Measurements from ENCODE around the gene ADO. TPM values are rescaled to one million over a fixed set of nuclear protein-coding genes. Genes with fewer than 3 reads are reported as not detected.

ADO gene
- total and polyA plus RNA-seq, 2 of the 13 experiments (the other 11 are each of a cell fraction or from before 2014, with no cell fraction given) = 8.9 to 15.9 TPM

GRCh38 chr10:62853710-62854109 is 49.2 kb downstream of the ADO start:
- Histone ChIP-seq H3K27me3 (ENCODE audit: control insufficient read depth in 1 of 2, insufficient read depth in 2 of 2, low read length in 2 of 2) (no peaks in the 10 kb centered on the region; a peak in 1 of 5 replicates), H3K79me2 (ENCODE audit: insufficient read depth, low read length) (no peaks in the 10 kb centered on the region), H3K4me3 (replicated peaks in 1 of 3; ENCODE audit: insufficient read depth in 1 of 3, low read depth in 2 of 3, low read length in 3 of 3) (no peak overlapping the region), H3K9me3 (ENCODE audit: low read length) (no peaks in the 10 kb centered on the region), H3K36me3 (replicated peaks in 1 of 2; ENCODE audit: control insufficient read depth in 1 of 2, insufficient read depth in 2 of 2, low read length in 2 of 2) (no peaks in the 10 kb centered on the region), H3K9ac (ENCODE audit: insufficient read depth, low read depth, low read length) (no peak overlapping the region), H4K20me1 (ENCODE audit: insufficient read depth, low read length) (no peaks in the 10 kb centered on the region), H3K4me1 (ENCODE audit: insufficient read depth, low read length) (no peaks in the 10 kb centered on the region), H2AFZ (ENCODE audit: low read length) (no peak overlapping the region), H3K27ac (ENCODE audit: extremely low read length, insufficient read depth, low read length) (no peak overlapping the region), H3K4me2 (ENCODE audit: low read depth, low read length) (no peak overlapping the region)
- no peak for FAIRE-seq
- ATAC-seq = no peak
- CTCF ChIA-PET (ENCODE audit: low intra/inter-chr PET ratio, low total read pairs) = no interaction called here
- WGBS (ENCODE audit: low lambda C conversion rate) = 23% methylated on average over 5 of the region's 5 CpGs
- BruUV-seq (replicated peaks) = no TSS peak
- TF ChIP-seq SMAD9 (CRISPR knock-in tag; IDR thresholded peaks at IDR 0.05) (no peak), IRF1 (CRISPR knock-in tag; IDR thresholded peaks at IDR 0.05; ENCODE audit: low read depth) (no peak), ZNF24 (IDR thresholded peaks at IDR 0.05) (no peak), SOX5 (CRISPR knock-in tag; IDR thresholded peaks at IDR 0.05; ENCODE audit: borderline replicate concordance) (no peak), NCOR1 (IDR thresholded peaks at IDR 0.05; ENCODE audit: borderline replicate concordance, low read length) (no peak), ZFP62 (CRISPR knock-in tag; IDR thresholded peaks at IDR 0.05) (no peak), ZC3H4 (CRISPR knock-in tag; IDR thresholded peaks at IDR 0.05; ENCODE audit: borderline replicate concordance) (no peak), TFAP4 (IDR thresholded peaks at IDR 0.05; ENCODE audit: borderline replicate concordance, low read depth) (no peak), ZSCAN30 (CRISPR knock-in tag; IDR thresholded peaks at IDR 0.05) (no peak), YY1 (IDR thresholded peaks at IDR 0.05; ENCODE audit: insufficient read depth, insufficient replicate concordance, low read depth, low read length) (no peak), ONECUT2 (CRISPR knock-in tag; IDR thresholded peaks at IDR 0.05) (no peak), ZNF883 (CRISPR knock-in tag; IDR thresholded peaks at IDR 0.05; ENCODE audit: not compliant biosample characterization) (no peak), ARNTL (CRISPR knock-in tag; IDR thresholded peaks at IDR 0.05) (no peak), KAT7 (CRISPR knock-in tag; IDR thresholded peaks at IDR 0.05; ENCODE audit: borderline replicate concordance) (no peak), HOMEZ (CRISPR knock-in tag; IDR thresholded peaks at IDR 0.05; ENCODE audit: low read depth) (no peak), ZFP36L2 (CRISPR knock-in tag; IDR thresholded peaks at IDR 0.05) (no peak), NCOA5 (CRISPR knock-in tag; IDR thresholded peaks at IDR 0.05) (no peak), ZNF446 (CRISPR knock-in tag; IDR thresholded peaks at IDR 0.05) (no peak)
- POLR2A ChIA-PET = no interaction called here
- DNase-seq (ENCODE audit: low spot score) = no peak
- in situ Hi-C loops (cut with HindIII; ENCODE audit: extremely low pct_ligation_motif_present, low pct_unique_long_range_greater_than_20kb) = no loop called here
- intact Hi-C loops (cut with micrococcal nuclease; ENCODE audit: unreplicated experiment) = no loop called here
